ENCODE data around the gene DNAJB9. TPM values are rescaled to one million over a fixed set of nuclear protein-coding genes. Genes with fewer than 3 reads are reported as not detected.

The DNAJB9 gene
- total RNA-seq (2022; extraction: Qiagen RNA extraction) = 9.3 to 11.7 TPM (median 10.9 TPM) in 5 replicates

GRCh38 chr7:108569381-108570145 lies at the start of gene DNAJB9, which contains the start of gene THAP5:
DNAJB9 (plus strand) TSS chr7:108569874; CDS start chr7:108571727, 1,853 bp downstream.
THAP5 (minus strand) TSS chr7:108569706; CDS start chr7:108569569, 137 bp downstream.

GRCh38 chr7:108525985-108526767 lies 43.5 kb upstream of the DNAJB9 start, which contains the start of gene PNPLA8:
PNPLA8 (minus strand) TSS chr7:108526135; CDS start chr7:108515491, 10,644 bp downstream.

Other genes starting within 250 kb of the DNAJB9 start
- gene NRCAM, start 113.4 kb upstream of the DNAJB9 start, total RNA-seq (2022; extraction: Qiagen RNA extraction) = 73.8 to 103 TPM (median 89.1 TPM) in 5 replicates
- gene PNPLA8, start 43.7 kb upstream of the DNAJB9 start, total RNA-seq (2022; extraction: Qiagen RNA extraction) = 11.6 to 17.7 TPM (median 14.2 TPM) in 5 replicates
- 12.5 to 21.6 TPM (median 14.9 TPM) in 5 replicates for gene THAP5, start 168 bp upstream of the DNAJB9 start, total RNA-seq (2022; extraction: Qiagen RNA extraction)

Data from A549 treated with CORT108297 at 1 μM for 4 hours (cell line).